ENCODE results near the gene BCAS4.

DNA sequence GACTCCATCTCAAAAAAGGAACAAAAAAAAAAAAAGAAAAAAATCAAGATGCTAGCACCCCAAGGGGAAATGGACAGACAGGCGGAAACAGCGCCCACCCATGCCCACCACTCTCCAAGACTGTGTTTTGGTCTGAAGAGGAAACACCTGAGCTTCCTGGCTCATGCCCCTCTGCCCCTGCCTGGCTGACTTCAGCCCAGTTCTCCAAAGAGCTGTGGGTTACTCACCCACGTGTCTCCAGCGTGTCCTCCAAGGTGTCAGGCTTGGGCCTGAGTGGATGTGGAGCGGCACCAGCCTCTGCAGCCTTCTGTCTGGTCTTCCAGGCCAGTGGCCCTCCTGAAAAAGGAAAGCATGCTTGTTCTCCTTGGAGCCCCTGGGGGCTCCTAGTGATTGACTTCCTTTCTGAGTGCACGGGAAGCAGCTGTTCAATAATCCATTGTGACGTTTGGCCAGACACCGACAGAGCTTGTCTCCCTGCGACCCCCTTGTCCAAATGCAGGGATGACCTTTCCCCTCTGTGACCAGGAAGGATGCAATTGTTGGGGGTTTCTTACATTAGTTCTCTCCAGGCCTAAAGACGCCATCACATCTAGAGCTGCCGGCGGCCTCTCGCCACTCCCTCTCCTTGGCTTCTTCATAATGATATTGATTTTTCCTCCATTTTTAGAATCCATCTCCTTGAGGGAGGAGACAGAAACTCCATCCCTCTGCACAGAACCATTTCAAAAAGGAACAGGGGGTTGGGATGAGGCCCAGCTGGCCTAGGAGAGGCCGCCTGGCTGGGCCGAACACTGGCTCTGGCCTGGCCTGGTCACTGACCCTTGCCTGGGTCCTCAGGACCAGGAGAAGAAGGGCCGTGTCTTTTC lies 77.9 kb downstream of the BCAS4 start:
- TF ChIP-seq SIN3A (IDR thresholded peaks at IDR 0.05; ENCODE audit: borderline replicate concordance, insufficient read depth, low read depth, low read length) (no peak), CTCF (IDR thresholded peaks at IDR 0.05) (no peak), TCF7L2 (IDR thresholded peaks at IDR 0.05; ENCODE audit: low read depth, low read length) (no peak), POLR2AphosphoS5 (IDR thresholded peaks at IDR 0.05; ENCODE audit: low read depth, low read length) (no peak)

Data from Panc1 (cell line).